SW 1271 (cell line): Measurements from ENCODE around the gene CETP.
A peak's percentile ranks its signal among the peaks of the same experiment; 100 is the strongest.
"Not testable (repeated sequence)": the region's sequence is repeated elsewhere in the genome, so short reads cannot be mapped to it uniquely, and the experiment has no call there.

Experiments used
- DNase-seq, 2 experiments: peaks; one replicate each; lab custom pipeline; 2025; lab: John Stamatoyannopoulos, UW

The CETP gene

GRCh38 chr16:56997931-56998330, 36.2 kb downstream of the CETP start:
- no peak for DNase-seq

- no peak for DNase-seq
Observed at GRCh38 chr16:56998352-56998751, 36.6 kb downstream of the CETP start.

- no peak for DNase-seq
Observed at GRCh38 chr16:56998861-56999260, 37.1 kb downstream of the CETP start.

GRCh38 chr16:56999409-57000270, 37.9 kb downstream of the CETP start:
- no peak for DNase-seq

GRCh38 chr16:57000271-57001025, 38.7 kb downstream of the CETP start:
- no peak for DNase-seq

GRCh38 chr16:57001026-57001679, 39.4 kb downstream of the CETP start:
- DNase-seq: no peak

GRCh38 chr16:57003439-57004386, 42.0 kb downstream of the CETP start:
- DNase-seq: no peak

GRCh38 chr16:57004387-57005250, 42.9 kb downstream of the CETP start:
- DNase-seq: no peak

- not testable (repeated sequence) for DNase-seq
Observed at GRCh38 chr16:57005597-57005996, 43.8 kb downstream of the CETP start.

- no peak for DNase-seq
Observed at GRCh38 chr16:57007050-57007449, 45.3 kb downstream of the CETP start.

GRCh38 chr16:57007530-57007929, 45.8 kb downstream of the CETP start:
- no peak for DNase-seq

GRCh38 chr16:57008440-57008839, 46.7 kb downstream of the CETP start:
- DNase-seq: no peak

GRCh38 chr16:57009643-57010170, 48.0 kb downstream of the CETP start:
- DNase-seq: no peak

GRCh38 chr16:57012353-57012752, 50.6 kb downstream of the CETP start:
- no peak for DNase-seq

GRCh38 chr16:57013229-57013628, 51.5 kb downstream of the CETP start:
- DNase-seq: peak in 1 of 2 experiments; percentile 10

- no peak for DNase-seq
Observed at GRCh38 chr16:57013902-57014301, 52.2 kb downstream of the CETP start.

GRCh38 chr16:57016301-57016700, 54.6 kb downstream of the CETP start:
- DNase-seq: no peak

- DNase-seq: no peak
Observed at GRCh38 chr16:57016831-57017230, 55.1 kb downstream of the CETP start.

GRCh38 chr16:57017251-57017650, 55.5 kb downstream of the CETP start:
- DNase-seq: no peak

- no peak for DNase-seq
Observed at GRCh38 chr16:57019746-57020145, 58.0 kb downstream of the CETP start.
